Gastrocnemius medialis (tissue), 4 donors: ENCODE data around the gene UMAD1.
"Not testable (repeated sequence)": the region's sequence is repeated elsewhere in the genome, so short reads cannot be mapped to it uniquely, and the experiment has no call there.

Experiments used
- CTCF ChIP-seq, 5 experiments: fragments of 450-650 bp in 3 of 5; fragments of 200-600 bp in 2 of 5; sonication (generic) in 2 of 5; IDR thresholded peaks in 4 of 5; conservative IDR thresholded peaks in 1 of 5; 1 replicate in 4 of 5; 2 replicates in 1 of 5; pipeline ENCODE4 v1.5.1; 2016 to 2019; ENCODE audit warnings: antibody characterized with exemption in 5 of 5, mild to moderate bottlenecking in 3 of 5, moderate library complexity in 3 of 5
- POLR2A ChIP-seq, 2 donors: fragments of 450-650 bp; IDR thresholded peaks; one replicate each; pipeline ENCODE4 v1.6.1; 2017; ENCODE audit warnings: antibody characterized with exemption in 2 of 2, mild to moderate bottlenecking in 2 of 2, moderate library complexity in 2 of 2

- TF ChIP-seq POLR2A (IDR thresholded peaks at IDR 0.05); CTCF (IDR thresholded peaks at IDR 0.05 in 4 of 5, conservative IDR thresholded peaks at IDR 0.05 in 1 of 5): not testable (repeated sequence)
Observed at GRCh38 chr7:7825294-7825693, 184.7 kb downstream of the UMAD1 start.
